Sigmoid colon (tissue), 7 donors: ENCODE measurements around the gene SYNE2. TPM values are rescaled to one million over a fixed set of nuclear protein-coding genes. Genes with fewer than 3 reads are reported as not detected.

Source experiments
- DNase-seq: peaks from one replicate; pipeline ENCODE4 v3.0.0-alpha.2; 2019
- H3K27ac ChIP-seq, 4 donors: fragments of 200-600 bp; sonication (generic); one replicate each; pipeline ENCODE4 v1.5.1; 2016 to 2019; ENCODE audit warnings: mild to moderate bottlenecking in 1 of 4
- H3K27me3 ChIP-seq, 3 donors: fragments of 200-600 bp; sonication (generic); one replicate each; pipeline ENCODE4 v1.5.1; 2019; ENCODE audit warnings: mild to moderate bottlenecking in 1 of 3
- H3K36me3 ChIP-seq, 4 donors: fragments of 200-600 bp; sonication (generic); one replicate each; pipeline ENCODE4 v1.5.1; 2016 to 2019
- H3K4me1 ChIP-seq, 4 donors: fragments of 200-600 bp; sonication (generic); one replicate each; pipeline ENCODE4 v1.5.1; 2017 to 2019
- H3K4me3 ChIP-seq, 4 donors: fragments of 200-600 bp; sonication (generic); one replicate each; pipeline ENCODE4 v1.5.1; 2017 to 2019; ENCODE audit warnings: mild to moderate bottlenecking in 2 of 4, moderate library complexity in 1 of 4
- H3K9me3 ChIP-seq, 4 donors: fragments of 200-600 bp in 3 of 4; sonication (generic) in 3 of 4; one replicate each; pipeline versions ENCODE4 v1.5.1 to v1.6.1; 2013 to 2019
- CTCF ChIP-seq, 4 experiments: fragments of 450-650 bp in 3 of 4; fragments of 200-600 bp in 1 of 4; IDR thresholded peaks; one replicate each; pipeline ENCODE4 v1.5.1; 2016 to 2019; ENCODE audit warnings: antibody characterized with exemption in 4 of 4, mild to moderate bottlenecking in 3 of 4, moderate library complexity in 2 of 4
- EP300 ChIP-seq, 4 donors: sonication (generic); formaldehyde crosslinking; IDR thresholded peaks; one replicate each; pipeline ENCODE4 v1.6.1; 2017; ENCODE audit warnings: antibody characterized with exemption in 4 of 4
- POLR2A ChIP-seq, 2 donors: fragments of 450-650 bp; IDR thresholded peaks; one replicate each; pipeline ENCODE4 v1.6.1; 2016; ENCODE audit warnings: antibody characterized with exemption in 2 of 2, mild to moderate bottlenecking in 2 of 2, moderate library complexity in 2 of 2
- POLR2AphosphoS5 ChIP-seq, 4 donors: sonication (generic); formaldehyde crosslinking; IDR thresholded peaks; one replicate each; pipeline ENCODE4 v1.6.1; 2017; ENCODE audit warnings: antibody characterized with exemption in 4 of 4
- WGBS, 2 donors: extraction: QIAGEN DNeasy Blood & Tissue Kit; methylation state at CpG; one replicate each; pipeline ENCODE4 v1.1.7; 2013; 5-methylcytosine and 5-hydroxymethylcytosine counted together
- intact Hi-C: fragments of 100-400 bp; cut with DNase I; formaldehyde crosslinking; loops from one replicate; pipeline ENCODE4 v1.15.1; 2023
- polyA plus RNA-seq, 3 donors: library from polyadenylated mRNA; stranded (reverse); fragments of 200-250 nt; gene quantifications; one replicate each; pipeline ENCODE4 v1.2.3, GENCODE V29; 2013
- total RNA-seq, 4 donors: library from RNA; depleted of rRNA; stranded (reverse); fragments of >200 nt; gene quantifications; one replicate each; pipeline ENCODE4 v1.1.0, GENCODE V29; 2016
- donor health status: healthy with polysubstance abuse.
- donor health status: Bipolar disorder and iron deficiency.
- donor health status: healthy.

SYNE2 gene
- total and polyA plus RNA-seq, 7 donors, result 25.8 to 70.6 (median 54.6) TPM

- no peak overlapping the region for H3K4me3 ChIP-seq
- no peak for TF ChIP-seq POLR2A (IDR thresholded peaks at IDR 0.05)
- TF ChIP-seq EP300 (IDR thresholded peaks at IDR 0.05), result no peak
- TF ChIP-seq CTCF (IDR thresholded peaks at IDR 0.05), result no peak
- no peak for TF ChIP-seq POLR2AphosphoS5 (IDR thresholded peaks at IDR 0.05)
- H3K4me1 ChIP-seq, result no peaks in the 10 kb centered on the region
- no peak overlapping the region for H3K27ac ChIP-seq
- H3K36me3 ChIP-seq, result peaks cover 0 to 11% (median 2%) of the 10 kb centered on the region in 4 donors
- H3K9me3 ChIP-seq, result no peaks in the 10 kb centered on the region
- 75 to 87% methylated on average over 9 of the region's 9 CpGs for WGBS, 2 donors
- intact Hi-C loops, result no loop called here
- DNase-seq, result no peak
- H3K27me3 ChIP-seq, result no peaks in the 10 kb centered on the region
Observed at GRCh38 chr14:63938198-63939005, 85.6 kb downstream of the SYNE2 start.

GRCh38 chr14:63939006-63939270 is 86.1 kb downstream of the SYNE2 start:
- Histone ChIP-seq H3K4me3 (no peak overlapping the region), H3K9me3 (no peaks in the 10 kb centered on the region), H3K27me3 (no peaks in the 10 kb centered on the region), H3K36me3 (peaks cover 0 to 11% (median 2%) of the 10 kb centered on the region in 4 donors), H3K27ac (no peak overlapping the region), H3K4me1 (no peaks in the 10 kb centered on the region)
- no peak for DNase-seq
- TF ChIP-seq POLR2AphosphoS5 (IDR thresholded peaks at IDR 0.05) (no peak), POLR2A (IDR thresholded peaks at IDR 0.05) (no peak), CTCF (IDR thresholded peaks at IDR 0.05) (no peak), EP300 (IDR thresholded peaks at IDR 0.05) (no peak)
- intact Hi-C loops, result no loop called here
- 96% methylated on average over 1 of the region's 1 CpG for WGBS, 2 donors

- Histone ChIP-seq H3K4me1 (no peaks in the 10 kb centered on the region), H3K27ac (no peak overlapping the region), H3K27me3 (no peaks in the 10 kb centered on the region), H3K4me3 (no peak overlapping the region), H3K9me3 (no peaks in the 10 kb centered on the region), H3K36me3 (peaks cover 0 to 11% (median 2%) of the 10 kb centered on the region in 4 donors)
- intact Hi-C loops, result no loop called here
- 55 to 58% methylated on average over 4 of the region's 4 CpGs for WGBS, 2 donors
- no peak for DNase-seq
- TF ChIP-seq POLR2A (IDR thresholded peaks at IDR 0.05), result no peak
Observed at GRCh38 chr14:63940387-63940786, 87.6 kb downstream of the SYNE2 start.

- no peak for TF ChIP-seq EP300 (IDR thresholded peaks at IDR 0.05)
- no peak for TF ChIP-seq CTCF (IDR thresholded peaks at IDR 0.05)
- no peak for TF ChIP-seq POLR2AphosphoS5 (IDR thresholded peaks at IDR 0.05)
- TF ChIP-seq POLR2A (IDR thresholded peaks at IDR 0.05), result no peak
Observed at GRCh38 chr14:63941023-63941422, 88.2 kb downstream of the SYNE2 start.

GRCh38 chr14:63949696-63950095 is 96.9 kb downstream of the SYNE2 start:
- H3K4me1 ChIP-seq, result no peaks in the 10 kb centered on the region
- peaks cover 0 to 14% (median 4%) of the 10 kb centered on the region in 4 donors for H3K36me3 ChIP-seq
- no peak for DNase-seq
- no peaks in the 10 kb centered on the region for H3K9me3 ChIP-seq
- WGBS, 2 donors, result 96 to 99% methylated on average over 3 of the region's 3 CpGs
- no peak overlapping the region for H3K27ac ChIP-seq
- intact Hi-C loops, result no loop called here
- H3K4me3 ChIP-seq, result no peak overlapping the region
- TF ChIP-seq CTCF (IDR thresholded peaks at IDR 0.05), result no peak
- no peak for TF ChIP-seq EP300 (IDR thresholded peaks at IDR 0.05)
- TF ChIP-seq POLR2AphosphoS5 (IDR thresholded peaks at IDR 0.05), result no peak
- TF ChIP-seq POLR2A (IDR thresholded peaks at IDR 0.05), result no peak
- no peaks in the 10 kb centered on the region for H3K27me3 ChIP-seq

More at GRCh38 chr14:63941023-63941422, 88.2 kb downstream of the SYNE2 start:
- 87 to 90% methylated on average over 3 of the region's 3 CpGs for WGBS, 2 donors
- no peaks in the 10 kb centered on the region for H3K9me3 ChIP-seq
- no peak overlapping the region for H3K27ac ChIP-seq
- no peaks in the 10 kb centered on the region for H3K27me3 ChIP-seq
- intact Hi-C loops, result no loop called here
- DNase-seq, result no peak
- no peaks in the 10 kb centered on the region for H3K4me1 ChIP-seq
- H3K4me3 ChIP-seq, result no peak overlapping the region
- peaks cover 0 to 11% (median 2%) of the 10 kb centered on the region in 4 donors for H3K36me3 ChIP-seq
